ENCODE measurements around the gene TIGD6. TPM values are rescaled to one million over a fixed set of nuclear protein-coding genes. Genes with fewer than 3 reads are reported as not detected.

Gene TIGD6
- total RNA-seq, 1 experiment from 2014 or later = 2.1 TPM

DNA sequence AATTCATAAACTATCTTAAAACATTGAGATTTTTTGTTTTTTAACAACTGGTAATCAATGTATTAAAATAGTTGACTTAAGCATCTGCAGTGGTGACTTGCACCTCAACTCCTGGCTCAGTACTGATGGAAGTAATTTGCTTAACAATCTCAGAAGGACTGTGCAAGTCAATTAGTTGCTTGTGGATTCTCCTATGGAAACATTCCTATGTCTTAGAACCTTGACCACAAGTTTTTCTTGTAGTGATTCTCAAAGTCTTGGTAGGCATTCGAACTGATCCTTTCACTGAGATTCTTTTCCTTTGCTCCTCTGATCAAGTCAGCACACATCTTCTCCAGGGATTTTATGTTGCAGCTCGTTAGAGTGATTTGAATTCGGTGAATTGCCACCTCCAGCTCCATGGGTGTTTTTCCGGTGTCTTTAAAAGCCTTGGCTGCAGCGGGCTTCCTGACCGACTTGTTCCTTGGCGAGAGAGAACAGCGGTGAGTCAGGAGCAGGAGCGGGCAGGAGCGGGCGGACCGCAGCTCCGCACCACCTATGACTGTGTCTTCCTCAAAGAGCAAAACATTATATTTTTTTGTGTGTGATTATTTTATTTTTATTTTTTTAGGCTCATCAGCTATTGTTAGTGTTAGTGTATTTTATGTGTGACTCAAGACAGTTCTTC, 21.2 kb upstream of the TIGD6 start:
- TF ChIP-seq, protein P1, sequence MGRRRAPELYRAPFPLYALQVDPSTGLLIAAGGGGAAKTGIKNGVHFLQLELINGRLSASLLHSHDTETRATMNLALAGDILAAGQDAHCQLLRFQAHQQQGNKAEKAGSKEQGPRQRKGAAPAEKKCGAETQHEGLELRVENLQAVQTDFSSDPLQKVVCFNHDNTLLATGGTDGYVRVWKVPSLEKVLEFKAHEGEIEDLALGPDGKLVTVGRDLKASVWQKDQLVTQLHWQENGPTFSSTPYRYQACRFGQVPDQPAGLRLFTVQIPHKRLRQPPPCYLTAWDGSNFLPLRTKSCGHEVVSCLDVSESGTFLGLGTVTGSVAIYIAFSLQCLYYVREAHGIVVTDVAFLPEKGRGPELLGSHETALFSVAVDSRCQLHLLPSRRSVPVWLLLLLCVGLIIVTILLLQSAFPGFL (CRISPR knock-in tag; IDR thresholded peaks at IDR 0.05; ENCODE audit: borderline replicate concordance) = no peak
- TF ChIP-seq NFATC4 (CRISPR knock-in tag; IDR thresholded peaks at IDR 0.05) = no peak
- TF ChIP-seq SMAD4 (CRISPR knock-in tag; IDR thresholded peaks at IDR 0.05) = no peak
- TF ChIP-seq, protein P2, sequence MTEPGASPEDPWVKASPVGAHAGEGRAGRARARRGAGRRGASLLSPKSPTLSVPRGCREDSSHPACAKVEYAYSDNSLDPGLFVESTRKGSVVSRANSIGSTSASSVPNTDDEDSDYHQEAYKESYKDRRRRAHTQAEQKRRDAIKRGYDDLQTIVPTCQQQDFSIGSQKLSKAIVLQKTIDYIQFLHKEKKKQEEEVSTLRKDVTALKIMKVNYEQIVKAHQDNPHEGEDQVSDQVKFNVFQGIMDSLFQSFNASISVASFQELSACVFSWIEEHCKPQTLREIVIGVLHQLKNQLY (CRISPR knock-in tag; IDR thresholded peaks at IDR 0.05) = no peak
- TF ChIP-seq CREB1 (CRISPR knock-in tag; IDR thresholded peaks at IDR 0.05) = no peak
- TF ChIP-seq, protein P3, sequence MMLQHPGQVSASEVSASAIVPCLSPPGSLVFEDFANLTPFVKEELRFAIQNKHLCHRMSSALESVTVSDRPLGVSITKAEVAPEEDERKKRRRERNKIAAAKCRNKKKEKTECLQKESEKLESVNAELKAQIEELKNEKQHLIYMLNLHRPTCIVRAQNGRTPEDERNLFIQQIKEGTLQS (CRISPR knock-in tag; conservative IDR thresholded peaks at IDR 0.05) = no peak
- TF ChIP-seq, protein P4, sequence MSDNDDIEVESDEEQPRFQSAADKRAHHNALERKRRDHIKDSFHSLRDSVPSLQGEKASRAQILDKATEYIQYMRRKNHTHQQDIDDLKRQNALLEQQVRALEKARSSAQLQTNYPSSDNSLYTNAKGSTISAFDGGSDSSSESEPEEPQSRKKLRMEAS (CRISPR knock-in tag; IDR thresholded peaks at IDR 0.05) = no peak
- TF ChIP-seq, protein P5, sequence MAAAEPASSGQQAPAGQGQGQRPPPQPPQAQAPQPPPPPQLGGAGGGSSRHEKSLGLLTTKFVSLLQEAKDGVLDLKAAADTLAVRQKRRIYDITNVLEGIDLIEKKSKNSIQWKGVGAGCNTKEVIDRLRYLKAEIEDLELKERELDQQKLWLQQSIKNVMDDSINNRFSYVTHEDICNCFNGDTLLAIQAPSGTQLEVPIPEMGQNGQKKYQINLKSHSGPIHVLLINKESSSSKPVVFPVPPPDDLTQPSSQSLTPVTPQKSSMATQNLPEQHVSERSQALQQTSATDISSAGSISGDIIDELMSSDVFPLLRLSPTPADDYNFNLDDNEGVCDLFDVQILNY (CRISPR knock-in tag; IDR thresholded peaks at IDR 0.05) = no peak
- no peak for TF ChIP-seq OVOL2 (CRISPR knock-in tag; IDR thresholded peaks at IDR 0.05; ENCODE audit: borderline replicate concordance)
- TF ChIP-seq HMGA2 (CRISPR knock-in tag; IDR thresholded peaks at IDR 0.05) = no peak
- no peak for TF ChIP-seq MXD4 (CRISPR knock-in tag; IDR thresholded peaks at IDR 0.05; ENCODE audit: borderline replicate concordance)
- peaks cover 78% of the 10 kb centered on the region for H3K36me3 Mint-ChIP-seq
- DNase-seq (ENCODE audit: low spot score) = peak; percentile 20
- H3K4me3 Mint-ChIP-seq = peak overlapping the region; percentile 24
- H3K4me1 Mint-ChIP-seq = peaks cover 27% of the 10 kb centered on the region
- peak overlapping the region; percentile 92 for H3K27ac Mint-ChIP-seq
- ChIA-PET POLR2A (no interaction called here), CTCF (interaction anchor here (1.0 to 1.2 kb wide), 4 partner anchors 24 to 327 kb away, joined by 3 to 5 read pairs (median 4); no protein-coding TSS in a partner anchor)
- ATAC-seq = peak; percentile 92
- peaks cover 3% of the 10 kb centered on the region for H3K9me3 Mint-ChIP-seq
- H3K27me3 Mint-ChIP-seq (ENCODE audit: low read depth) = no peaks in the 10 kb centered on the region

DNA sequence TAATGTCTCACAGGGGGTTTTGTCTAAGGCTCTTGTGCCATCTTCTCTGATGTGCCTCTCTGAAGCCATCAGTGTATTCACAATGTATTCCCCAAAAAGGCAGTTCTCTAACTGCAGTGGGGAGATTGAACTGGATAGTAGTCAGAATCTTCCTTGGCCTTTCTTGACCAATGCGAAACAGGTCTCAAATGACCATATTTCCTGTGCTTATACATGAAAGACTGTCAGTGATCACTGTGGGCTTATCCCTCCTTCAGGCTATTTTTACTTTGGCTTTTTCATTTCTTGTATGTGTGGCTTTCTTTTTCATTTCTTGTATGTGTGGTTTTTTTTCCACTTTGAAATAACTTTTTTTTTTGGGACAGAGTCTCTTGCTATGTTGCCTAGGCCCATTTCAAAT, 19.8 kb upstream of the TIGD6 start:
- CTCF ChIA-PET = interaction anchor here (1.1 kb wide), 1 partner anchor 14 kb away, joined by 6 read pairs; no protein-coding TSS in a partner anchor
- H3K27ac Mint-ChIP-seq = peak overlapping the region; percentile 92
- no peak overlapping the region for H3K4me3 Mint-ChIP-seq
- TF ChIP-seq SOX15 (CRISPR knock-in tag; IDR thresholded peaks at IDR 0.05) (no peak), ZNF317 (CRISPR knock-in tag; IDR thresholded peaks at IDR 0.05; ENCODE audit: borderline replicate concordance, low read depth) (no peak), IRF2 (CRISPR knock-in tag; IDR thresholded peaks at IDR 0.05; ENCODE audit: borderline replicate concordance, low read depth) (no peak), HMGA2 (CRISPR knock-in tag; IDR thresholded peaks at IDR 0.05) (no peak), ZNF232 (CRISPR knock-in tag; IDR thresholded peaks at IDR 0.05) (no peak), ZNF423 (CRISPR knock-in tag; IDR thresholded peaks at IDR 0.05) (no peak), ZBTB21 (CRISPR knock-in tag; IDR thresholded peaks at IDR 0.05; ENCODE audit: borderline replicate concordance) (no peak), NFATC4 (CRISPR knock-in tag; IDR thresholded peaks at IDR 0.05) (no peak), KAT7 (CRISPR knock-in tag; IDR thresholded peaks at IDR 0.05; ENCODE audit: borderline replicate concordance) (no peak), FOXP1 (CRISPR knock-in tag; IDR thresholded peaks at IDR 0.05; ENCODE audit: borderline replicate concordance) (no peak)
- TF ChIP-seq, protein P2 (CRISPR knock-in tag; IDR thresholded peaks at IDR 0.05) = no peak
- TF ChIP-seq, protein P6, sequence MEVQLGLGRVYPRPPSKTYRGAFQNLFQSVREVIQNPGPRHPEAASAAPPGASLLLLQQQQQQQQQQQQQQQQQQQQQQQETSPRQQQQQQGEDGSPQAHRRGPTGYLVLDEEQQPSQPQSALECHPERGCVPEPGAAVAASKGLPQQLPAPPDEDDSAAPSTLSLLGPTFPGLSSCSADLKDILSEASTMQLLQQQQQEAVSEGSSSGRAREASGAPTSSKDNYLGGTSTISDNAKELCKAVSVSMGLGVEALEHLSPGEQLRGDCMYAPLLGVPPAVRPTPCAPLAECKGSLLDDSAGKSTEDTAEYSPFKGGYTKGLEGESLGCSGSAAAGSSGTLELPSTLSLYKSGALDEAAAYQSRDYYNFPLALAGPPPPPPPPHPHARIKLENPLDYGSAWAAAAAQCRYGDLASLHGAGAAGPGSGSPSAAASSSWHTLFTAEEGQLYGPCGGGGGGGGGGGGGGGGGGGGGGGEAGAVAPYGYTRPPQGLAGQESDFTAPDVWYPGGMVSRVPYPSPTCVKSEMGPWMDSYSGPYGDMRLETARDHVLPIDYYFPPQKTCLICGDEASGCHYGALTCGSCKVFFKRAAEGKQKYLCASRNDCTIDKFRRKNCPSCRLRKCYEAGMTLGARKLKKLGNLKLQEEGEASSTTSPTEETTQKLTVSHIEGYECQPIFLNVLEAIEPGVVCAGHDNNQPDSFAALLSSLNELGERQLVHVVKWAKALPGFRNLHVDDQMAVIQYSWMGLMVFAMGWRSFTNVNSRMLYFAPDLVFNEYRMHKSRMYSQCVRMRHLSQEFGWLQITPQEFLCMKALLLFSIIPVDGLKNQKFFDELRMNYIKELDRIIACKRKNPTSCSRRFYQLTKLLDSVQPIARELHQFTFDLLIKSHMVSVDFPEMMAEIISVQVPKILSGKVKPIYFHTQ (CRISPR knock-in tag; IDR thresholded peaks at IDR 0.05) = no peak
- TF ChIP-seq, protein P7, sequence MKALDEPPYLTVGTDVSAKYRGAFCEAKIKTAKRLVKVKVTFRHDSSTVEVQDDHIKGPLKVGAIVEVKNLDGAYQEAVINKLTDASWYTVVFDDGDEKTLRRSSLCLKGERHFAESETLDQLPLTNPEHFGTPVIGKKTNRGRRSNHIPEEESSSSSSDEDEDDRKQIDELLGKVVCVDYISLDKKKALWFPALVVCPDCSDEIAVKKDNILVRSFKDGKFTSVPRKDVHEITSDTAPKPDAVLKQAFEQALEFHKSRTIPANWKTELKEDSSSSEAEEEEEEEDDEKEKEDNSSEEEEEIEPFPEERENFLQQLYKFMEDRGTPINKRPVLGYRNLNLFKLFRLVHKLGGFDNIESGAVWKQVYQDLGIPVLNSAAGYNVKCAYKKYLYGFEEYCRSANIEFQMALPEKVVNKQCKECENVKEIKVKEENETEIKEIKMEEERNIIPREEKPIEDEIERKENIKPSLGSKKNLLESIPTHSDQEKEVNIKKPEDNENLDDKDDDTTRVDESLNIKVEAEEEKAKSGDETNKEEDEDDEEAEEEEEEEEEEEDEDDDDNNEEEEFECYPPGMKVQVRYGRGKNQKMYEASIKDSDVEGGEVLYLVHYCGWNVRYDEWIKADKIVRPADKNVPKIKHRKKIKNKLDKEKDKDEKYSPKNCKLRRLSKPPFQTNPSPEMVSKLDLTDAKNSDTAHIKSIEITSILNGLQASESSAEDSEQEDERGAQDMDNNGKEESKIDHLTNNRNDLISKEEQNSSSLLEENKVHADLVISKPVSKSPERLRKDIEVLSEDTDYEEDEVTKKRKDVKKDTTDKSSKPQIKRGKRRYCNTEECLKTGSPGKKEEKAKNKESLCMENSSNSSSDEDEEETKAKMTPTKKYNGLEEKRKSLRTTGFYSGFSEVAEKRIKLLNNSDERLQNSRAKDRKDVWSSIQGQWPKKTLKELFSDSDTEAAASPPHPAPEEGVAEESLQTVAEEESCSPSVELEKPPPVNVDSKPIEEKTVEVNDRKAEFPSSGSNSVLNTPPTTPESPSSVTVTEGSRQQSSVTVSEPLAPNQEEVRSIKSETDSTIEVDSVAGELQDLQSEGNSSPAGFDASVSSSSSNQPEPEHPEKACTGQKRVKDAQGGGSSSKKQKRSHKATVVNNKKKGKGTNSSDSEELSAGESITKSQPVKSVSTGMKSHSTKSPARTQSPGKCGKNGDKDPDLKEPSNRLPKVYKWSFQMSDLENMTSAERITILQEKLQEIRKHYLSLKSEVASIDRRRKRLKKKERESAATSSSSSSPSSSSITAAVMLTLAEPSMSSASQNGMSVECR (CRISPR knock-in tag; IDR thresholded peaks at IDR 0.05; ENCODE audit: borderline replicate concordance) = no peak

More for the DNA sequence above, 19.8 kb upstream of the TIGD6 start:
- DNase-seq (ENCODE audit: low spot score) = no peak
- peaks cover 78% of the 10 kb centered on the region for H3K36me3 Mint-ChIP-seq
- peaks cover 14% of the 10 kb centered on the region for H3K9me3 Mint-ChIP-seq
- ATAC-seq = no peak
- H3K4me1 Mint-ChIP-seq = peaks cover 27% of the 10 kb centered on the region
- POLR2A ChIA-PET = no interaction called here
- no peaks in the 10 kb centered on the region for H3K27me3 Mint-ChIP-seq (ENCODE audit: low read depth)

All from WTC11 (cell line).